Trophoblast cell (in vitro differentiated cells and primary cell): Measurements from ENCODE around the gene ZNF423.

ENCODE experiments used
- DNase-seq, 2 donors: peaks; one replicate each; pipeline ENCODE4 v3.0.0-alpha.2; 2016
- H2AFZ ChIP-seq: 2 replicates; pipeline ENCODE4 v1.6.1; 2013; ENCODE audit warnings: low read length, moderate library complexity, mild to moderate bottlenecking; ENCODE audit not compliant: insufficient read depth, poor library complexity
- H2AK5ac ChIP-seq: 2 replicates; pipeline ENCODE4 v1.6.1; 2013; ENCODE audit warnings: mild to moderate bottlenecking, low read length
- H2BK120ac ChIP-seq: 2 replicates; pipeline ENCODE4 v1.6.1; 2013; ENCODE audit warnings: low read length, mild to moderate bottlenecking, moderate library complexity; ENCODE audit not compliant: insufficient read depth, poor library complexity
- H2BK12ac ChIP-seq: 2 replicates; pipeline ENCODE4 v1.6.1; 2013; ENCODE audit warnings: mild to moderate bottlenecking, low read length, moderate library complexity
- H2BK5ac ChIP-seq: 2 replicates; pipeline ENCODE4 v1.6.1; 2013; ENCODE audit warnings: low read length, low read depth, moderate library complexity, mild to moderate bottlenecking; ENCODE audit not compliant: poor library complexity
- H3K14ac ChIP-seq: 2 replicates; pipeline ENCODE4 v1.6.1; 2013; ENCODE audit warnings: mild to moderate bottlenecking, low read length
- H3K18ac ChIP-seq: 2 replicates; pipeline ENCODE4 v1.6.1; 2013; ENCODE audit warnings: mild to moderate bottlenecking, low read length
- H3K23ac ChIP-seq: 2 replicates; pipeline ENCODE4 v1.6.1; 2013; ENCODE audit warnings: low read length
- H3K27ac ChIP-seq: 2 replicates; pipeline ENCODE4 v1.5.1; 2013; ENCODE audit warnings: low read depth, mild to moderate bottlenecking, inconsistent platforms, low read length, moderate library complexity
- H3K27me3 ChIP-seq: 2 replicates; pipeline ENCODE4 v1.6.1; 2013; ENCODE audit warnings: inconsistent platforms, mild to moderate bottlenecking, low read length, moderate library complexity; ENCODE audit not compliant: insufficient read depth
- H3K36me3 ChIP-seq, 2 experiments: 1 replicate in 1 of 2; 2 replicates in 1 of 2; pipeline ENCODE4 v1.6.1; 2013; ENCODE audit warnings: low read length in 2 of 2, mild to moderate bottlenecking in 2 of 2, moderate library complexity in 1 of 2; ENCODE audit not compliant: insufficient read depth in 2 of 2, control insufficient read depth in 1 of 2
- H3K4ac ChIP-seq: 2 replicates; pipeline ENCODE4 v1.6.1; 2013; ENCODE audit warnings: low read depth, mild to moderate bottlenecking, low read length, moderate library complexity
- H3K4me1 ChIP-seq, 2 experiments: 1 replicate in 1 of 2; 2 replicates in 1 of 2; pipeline ENCODE4 v1.6.1; 2013; ENCODE audit warnings: low read length in 2 of 2, mild to moderate bottlenecking in 2 of 2, moderate library complexity in 1 of 2; ENCODE audit not compliant: insufficient read depth in 2 of 2, control insufficient read depth in 1 of 2
- H3K4me2 ChIP-seq: 2 replicates; pipeline ENCODE4 v1.6.1; 2013; ENCODE audit warnings: inconsistent platforms, mild to moderate bottlenecking, low read length, moderate library complexity
- H3K4me3 ChIP-seq: 2 replicates; pipeline ENCODE4 v1.5.1; 2013; ENCODE audit warnings: mild to moderate bottlenecking, low read depth, low read length, inconsistent platforms
- H3K79me1 ChIP-seq: one replicate; pipeline ENCODE4 v1.6.1; 2013; ENCODE audit warnings: low read length
- H3K79me2 ChIP-seq: 2 replicates; pipeline ENCODE4 v1.6.1; 2013; ENCODE audit warnings: low read length, mild to moderate bottlenecking; ENCODE audit not compliant: control insufficient read depth, insufficient read depth, poor library complexity
- H3K9ac ChIP-seq: 2 replicates; pipeline ENCODE4 v1.6.1; 2013; ENCODE audit warnings: mild to moderate bottlenecking, low read length
- H3K9me3 ChIP-seq: 2 replicates; pipeline ENCODE4 v1.6.1; 2013; ENCODE audit warnings: low read depth, mild to moderate bottlenecking, control low read depth, inconsistent platforms, low read length; ENCODE audit not compliant: insufficient read depth
- H4K12ac ChIP-seq: 2 replicates; pipeline ENCODE4 v1.6.1; 2013; ENCODE audit warnings: low read depth, mild to moderate bottlenecking, low read length, moderate library complexity
- H4K8ac ChIP-seq: 2 replicates; pipeline ENCODE4 v1.6.1; 2013; ENCODE audit warnings: low read depth, mild to moderate bottlenecking, low read length, moderate library complexity
- H4K91ac ChIP-seq: one replicate; pipeline ENCODE4 v1.6.1; 2013; ENCODE audit warnings: low read depth, mild to moderate bottlenecking, low read length, moderate library complexity
- WGBS: extraction: QIAGEN DNeasy Blood & Tissue Kit; methylation state at CpG from one replicate; pipeline ENCODE4 v1.1.7; 2013; ENCODE audit warnings: missing lambda C conversion rate; ENCODE audit not compliant: insufficient read length, insufficient coverage; ENCODE audit errors: extremely low coverage; 5-methylcytosine and 5-hydroxymethylcytosine counted together

ZNF423 gene

GRCh38 chr16:49731911-49732310, 124.0 kb downstream of the ZNF423 start:
- H4K8ac ChIP-seq: no peak overlapping the region
- H3K9me3 ChIP-seq: peaks cover 3% of the 10 kb centered on the region
- no peak overlapping the region for H2BK120ac ChIP-seq
- H3K4me1 ChIP-seq: no peaks in the 10 kb centered on the region
- H2BK5ac ChIP-seq: no peak overlapping the region
- H3K9ac ChIP-seq: no peak overlapping the region
- no peak overlapping the region for H3K18ac ChIP-seq
- H3K79me1 ChIP-seq: no peaks in the 10 kb centered on the region
- H3K36me3 ChIP-seq: peaks cover 7 to 11% of the 10 kb centered on the region in 2 experiments
- no CpG with 5 or more reads among the region's 3 CpGs for WGBS
- H3K27ac ChIP-seq: no peak overlapping the region
- no peak overlapping the region for H2AK5ac ChIP-seq
- no peak overlapping the region for H3K23ac ChIP-seq
- DNase-seq: no peak
- H2BK12ac ChIP-seq: no peak overlapping the region
- H3K4me2 ChIP-seq: no peak overlapping the region
- H3K79me2 ChIP-seq: no peaks in the 10 kb centered on the region
- H3K14ac ChIP-seq: no peak overlapping the region
- H3K4me3 ChIP-seq: no peak overlapping the region
- no peak overlapping the region for H4K12ac ChIP-seq
- no peak overlapping the region for H2AFZ ChIP-seq
- H3K4ac ChIP-seq: no peak overlapping the region
- no peaks in the 10 kb centered on the region for H3K27me3 ChIP-seq
- H4K91ac ChIP-seq: no peak overlapping the region

GRCh38 chr16:49730772-49731171, 125.1 kb downstream of the ZNF423 start:
- no peaks in the 10 kb centered on the region for H3K79me1 ChIP-seq
- no peak overlapping the region for H3K23ac ChIP-seq
- no peak overlapping the region for H3K18ac ChIP-seq
- H3K27ac ChIP-seq: no peak overlapping the region
- H2BK120ac ChIP-seq: no peak overlapping the region
- no peaks in the 10 kb centered on the region for H3K27me3 ChIP-seq
- H2AK5ac ChIP-seq: no peak overlapping the region
- H3K4ac ChIP-seq: no peak overlapping the region
- no peak overlapping the region for H3K14ac ChIP-seq
- no peak overlapping the region for H2AFZ ChIP-seq
- H4K91ac ChIP-seq: no peak overlapping the region
- H2BK12ac ChIP-seq: no peak overlapping the region
- no peak overlapping the region for H3K9ac ChIP-seq
- H3K9me3 ChIP-seq: peaks cover 3% of the 10 kb centered on the region
- no peak overlapping the region for H4K8ac ChIP-seq
- no peak for DNase-seq
- no peak overlapping the region for H3K4me3 ChIP-seq
- H3K4me1 ChIP-seq: no peaks in the 10 kb centered on the region
- no peaks in the 10 kb centered on the region for H3K79me2 ChIP-seq
- no peak overlapping the region for H4K12ac ChIP-seq
- H2BK5ac ChIP-seq: no peak overlapping the region
- no peak overlapping the region for H3K4me2 ChIP-seq
- WGBS: no CpG with 5 or more reads among the region's 12 CpGs
- peaks cover 7 to 11% of the 10 kb centered on the region in 2 experiments for H3K36me3 ChIP-seq

GRCh38 chr16:49727611-49728010, 128.3 kb downstream of the ZNF423 start:
- H3K4me1 ChIP-seq: no peaks in the 10 kb centered on the region
- no peaks in the 10 kb centered on the region for H3K79me2 ChIP-seq
- H4K91ac ChIP-seq: no peak overlapping the region
- H3K36me3 ChIP-seq: peaks cover 7 to 11% of the 10 kb centered on the region in 2 experiments
- no peak overlapping the region for H2BK120ac ChIP-seq
- H2BK12ac ChIP-seq: no peak overlapping the region
- H4K12ac ChIP-seq: no peak overlapping the region
- no peak overlapping the region for H3K4me2 ChIP-seq
- no peak overlapping the region for H3K27ac ChIP-seq
- no peak overlapping the region for H4K8ac ChIP-seq
- H3K79me1 ChIP-seq: no peaks in the 10 kb centered on the region
- no peak overlapping the region for H3K4ac ChIP-seq
- H3K23ac ChIP-seq: no peak overlapping the region
- no peak overlapping the region for H2AK5ac ChIP-seq
- no peak overlapping the region for H3K4me3 ChIP-seq
- no peak overlapping the region for H3K18ac ChIP-seq
- DNase-seq: no peak
- H3K27me3 ChIP-seq: no peaks in the 10 kb centered on the region
- H3K14ac ChIP-seq: no peak overlapping the region
- H2AFZ ChIP-seq: no peak overlapping the region
- no peak overlapping the region for H3K9ac ChIP-seq
- no peak overlapping the region for H2BK5ac ChIP-seq
- H3K9me3 ChIP-seq: peaks cover 5% of the 10 kb centered on the region
- WGBS: no CpG with 5 or more reads among the region's 11 CpGs

GRCh38 chr16:49726155-49726554, 129.8 kb downstream of the ZNF423 start:
- Histone ChIP-seq H3K4me3 (no peak overlapping the region), H3K36me3 (peaks cover 7 to 11% of the 10 kb centered on the region in 2 experiments), H2AK5ac (no peak overlapping the region), H2BK120ac (no peak overlapping the region), H3K4ac (no peak overlapping the region), H2BK12ac (no peak overlapping the region), H3K18ac (no peak overlapping the region), H2AFZ (no peak overlapping the region), H3K79me1 (no peaks in the 10 kb centered on the region), H3K9me3 (peaks cover 7% of the 10 kb centered on the region), H3K79me2 (no peaks in the 10 kb centered on the region), H3K14ac (no peak overlapping the region), H4K8ac (no peak overlapping the region), H4K91ac (no peak overlapping the region), H3K27ac (no peak overlapping the region), H3K4me1 (no peaks in the 10 kb centered on the region), H2BK5ac (no peak overlapping the region), H3K27me3 (no peaks in the 10 kb centered on the region), H3K4me2 (no peak overlapping the region), H4K12ac (no peak overlapping the region), H3K9ac (no peak overlapping the region), H3K23ac (no peak overlapping the region)
- DNase-seq: no peak
- no CpG with 5 or more reads among the region's 6 CpGs for WGBS
